ENCODE data around the gene CUBN.

CUBN gene

DNA sequence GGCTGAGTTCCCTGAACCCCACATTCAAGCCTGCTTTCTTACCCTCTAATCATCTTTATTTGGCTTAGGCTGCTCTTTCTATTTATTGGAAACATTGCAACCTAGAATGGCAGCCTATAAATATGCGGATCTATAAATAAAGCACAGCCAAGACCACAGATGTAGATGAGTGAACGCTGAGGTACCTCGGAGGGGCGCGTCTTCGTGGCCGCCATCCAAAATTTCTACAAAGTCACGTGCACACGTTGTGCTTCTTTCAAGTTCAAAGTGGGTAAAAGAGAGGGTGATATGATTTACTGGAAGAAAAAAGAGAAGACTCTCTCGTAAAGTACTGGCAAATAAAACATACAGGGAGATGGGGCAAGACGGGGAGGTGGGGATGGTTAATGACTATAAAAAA lies 179.8 kb downstream of the CUBN start:
- H3K4me3 ChIP-seq (ENCODE audit: extremely low read depth, insufficient read depth, low read length, poor library complexity, severe bottlenecking) = no peak overlapping the region
- H3K27ac ChIP-seq (ENCODE audit: low read depth, low read length, severe bottlenecking) = no peak overlapping the region
- WGBS, 2 experiments (ENCODE audit: insufficient coverage in 2 of 2) = 94 to 97% methylated on average over 11 of the region's 11 CpGs
- peaks cover 54% of the 10 kb centered on the region for H3K4me1 ChIP-seq (ENCODE audit: control insufficient read depth, insufficient read depth, low read length, poor library complexity, severe bottlenecking)
- no peaks in the 10 kb centered on the region for H3K9me3 ChIP-seq (ENCODE audit: control insufficient read depth, low read length)
- no peaks in the 10 kb centered on the region for H3K36me3 ChIP-seq (ENCODE audit: control insufficient read depth, insufficient read depth, low read length)

DNA sequence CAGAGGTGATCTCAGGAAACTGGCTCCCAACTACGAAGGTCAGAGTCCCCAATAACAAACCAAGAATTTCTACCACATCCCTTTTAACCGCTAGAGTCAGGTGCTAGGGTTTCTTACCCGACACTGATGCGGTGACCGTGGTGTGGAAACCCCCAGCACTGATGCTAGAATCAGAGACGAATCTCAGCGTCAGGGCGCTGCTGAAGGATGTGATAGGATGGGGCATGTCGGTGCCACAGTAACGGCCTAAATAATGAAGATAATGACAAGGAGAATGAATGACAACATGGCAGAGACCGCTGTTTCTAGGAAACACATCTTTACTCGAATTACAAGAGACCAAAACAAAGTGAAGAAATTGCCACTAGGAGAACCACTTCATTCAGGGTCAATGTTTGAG lies 181.2 kb downstream of the CUBN start:
- no peaks in the 10 kb centered on the region for H3K36me3 ChIP-seq (ENCODE audit: control insufficient read depth, insufficient read depth, low read length)
- H3K9me3 ChIP-seq (ENCODE audit: control insufficient read depth, low read length) = no peaks in the 10 kb centered on the region
- no peak overlapping the region for H3K4me3 ChIP-seq (ENCODE audit: extremely low read depth, insufficient read depth, low read length, poor library complexity, severe bottlenecking)
- no peak overlapping the region for H3K27ac ChIP-seq (ENCODE audit: low read depth, low read length, severe bottlenecking)
- 97 to 100% methylated on average over 10 to 12 of the region's 12 CpGs for WGBS, 2 experiments (ENCODE audit: insufficient coverage in 2 of 2)
- H3K4me1 ChIP-seq (ENCODE audit: control insufficient read depth, insufficient read depth, low read length, poor library complexity, severe bottlenecking) = peaks cover 55% of the 10 kb centered on the region

DNA sequence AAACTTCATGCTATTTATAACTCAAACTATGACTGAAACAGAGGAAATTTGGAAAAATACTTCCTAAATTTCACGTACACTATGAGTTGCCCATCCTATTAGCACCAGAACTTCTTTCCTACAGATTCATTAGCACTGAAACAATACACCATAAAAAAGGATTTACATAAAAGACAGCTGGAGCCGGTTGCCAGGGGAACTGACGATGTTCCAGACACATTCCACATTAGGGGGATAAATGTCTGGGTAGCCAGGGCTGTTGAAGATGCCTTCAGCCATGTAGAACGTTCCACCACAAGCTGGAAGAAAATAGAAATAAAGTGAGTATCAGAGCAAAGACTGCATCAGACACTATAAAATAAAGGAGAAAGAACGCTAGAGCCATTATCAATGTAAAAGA lies 182.5 kb downstream of the CUBN start:
- Histone ChIP-seq H3K9me3 (ENCODE audit: control insufficient read depth, low read length) (no peaks in the 10 kb centered on the region), H3K27ac (ENCODE audit: low read depth, low read length, severe bottlenecking) (no peak overlapping the region), H3K36me3 (ENCODE audit: control insufficient read depth, insufficient read depth, low read length) (no peaks in the 10 kb centered on the region), H3K4me1 (ENCODE audit: control insufficient read depth, insufficient read depth, low read length, poor library complexity, severe bottlenecking) (peaks cover 42% of the 10 kb centered on the region), H3K4me3 (ENCODE audit: extremely low read depth, insufficient read depth, low read length, poor library complexity, severe bottlenecking) (no peak overlapping the region)
- 86 to 90% methylated on average over 3 of the region's 5 CpGs for WGBS, 2 experiments (ENCODE audit: insufficient coverage in 2 of 2)

DNA sequence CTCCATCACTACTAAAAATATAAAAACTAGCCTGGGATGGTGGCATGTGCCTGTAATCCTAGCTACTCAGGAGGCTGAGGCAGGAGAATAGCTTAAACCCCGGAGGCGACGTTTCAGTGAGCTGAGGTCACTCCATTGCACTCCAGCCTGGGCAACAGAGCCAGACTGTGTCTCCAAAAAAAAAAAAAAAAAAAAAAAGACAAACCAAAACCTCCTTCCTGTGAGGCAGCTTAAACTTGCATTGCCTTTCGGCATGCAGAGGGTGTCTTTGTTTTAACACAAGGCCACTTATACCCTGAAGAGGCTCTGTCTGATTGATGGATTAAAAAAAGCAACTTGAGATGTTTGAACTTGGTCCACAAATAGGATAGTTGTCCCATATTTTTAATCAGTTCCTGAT lies 184.0 kb downstream of the CUBN start:
- Histone ChIP-seq H3K9me3 (ENCODE audit: control insufficient read depth, low read length) (no peaks in the 10 kb centered on the region), H3K27ac (ENCODE audit: low read depth, low read length, severe bottlenecking) (peak overlapping the region; percentile 57), H3K36me3 (ENCODE audit: control insufficient read depth, insufficient read depth, low read length) (no peaks in the 10 kb centered on the region), H3K4me1 (ENCODE audit: control insufficient read depth, insufficient read depth, low read length, poor library complexity, severe bottlenecking) (peaks cover 29% of the 10 kb centered on the region), H3K4me3 (ENCODE audit: extremely low read depth, insufficient read depth, low read length, poor library complexity, severe bottlenecking) (no peak overlapping the region)
- WGBS, 2 experiments (ENCODE audit: insufficient coverage in 2 of 2) = 65 to 93% methylated on average over 3 to 4 of the region's 4 CpGs

DNA sequence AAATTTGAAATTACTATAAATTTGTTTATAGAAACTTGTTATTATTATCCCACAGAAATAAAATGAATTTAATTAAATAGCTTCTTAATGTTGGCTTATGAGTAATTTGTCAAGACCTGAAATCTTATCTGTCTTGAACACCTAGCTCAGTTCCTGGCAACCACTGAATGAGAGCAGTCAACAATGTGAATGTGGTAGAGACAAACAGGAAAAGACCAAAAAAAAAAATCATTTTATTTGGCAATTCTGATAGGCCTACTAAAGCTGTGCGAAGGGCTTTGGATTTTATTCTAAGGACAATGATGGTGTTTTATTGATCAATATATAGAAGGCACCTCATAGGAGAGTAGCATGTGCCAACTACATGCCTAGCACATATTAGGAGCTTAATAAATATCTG lies 184.6 kb downstream of the CUBN start:
- peak overlapping the region; percentile 57 for H3K27ac ChIP-seq (ENCODE audit: low read depth, low read length, severe bottlenecking)

DNA sequence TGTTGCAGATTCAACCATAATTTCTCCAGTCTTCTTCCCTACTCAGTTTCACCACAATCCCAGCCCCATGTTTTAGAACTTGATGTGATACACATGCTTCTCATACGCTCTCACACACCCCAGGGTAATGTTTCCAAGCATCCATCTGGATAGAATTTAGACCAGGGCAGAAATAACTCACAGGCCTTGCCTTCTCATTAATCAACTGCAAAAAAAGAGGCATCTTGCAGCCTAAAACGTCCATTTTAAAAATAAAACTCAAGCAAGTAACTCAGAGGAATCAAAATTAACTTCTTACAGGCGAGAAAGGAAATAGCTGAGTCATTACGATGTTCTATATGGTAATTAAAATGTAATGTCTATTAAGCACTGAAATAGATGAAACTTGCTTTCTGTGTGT lies 185.2 kb downstream of the CUBN start:
- Histone ChIP-seq H3K27ac (ENCODE audit: low read depth, low read length, severe bottlenecking) (peak overlapping the region; percentile 16), H3K9me3 (ENCODE audit: control insufficient read depth, low read length) (no peaks in the 10 kb centered on the region), H3K36me3 (ENCODE audit: control insufficient read depth, insufficient read depth, low read length) (no peaks in the 10 kb centered on the region), H3K4me3 (ENCODE audit: extremely low read depth, insufficient read depth, low read length, poor library complexity, severe bottlenecking) (no peak overlapping the region), H3K4me1 (ENCODE audit: control insufficient read depth, insufficient read depth, low read length, poor library complexity, severe bottlenecking) (peaks cover 21% of the 10 kb centered on the region)
- 56 to 90% methylated on average over 1 to 3 of the region's 4 CpGs for WGBS, 2 experiments (ENCODE audit: insufficient coverage in 2 of 2)

More for the DNA sequence above, 184.6 kb downstream of the CUBN start:
- WGBS, 2 experiments (ENCODE audit: insufficient coverage in 2 of 2) = no CpG with 5 or more reads among the region's 1 CpG
- no peaks in the 10 kb centered on the region for H3K9me3 ChIP-seq (ENCODE audit: control insufficient read depth, low read length)
- no peaks in the 10 kb centered on the region for H3K36me3 ChIP-seq (ENCODE audit: control insufficient read depth, insufficient read depth, low read length)
- H3K4me1 ChIP-seq (ENCODE audit: control insufficient read depth, insufficient read depth, low read length, poor library complexity, severe bottlenecking) = peaks cover 25% of the 10 kb centered on the region
- H3K4me3 ChIP-seq (ENCODE audit: extremely low read depth, insufficient read depth, low read length, poor library complexity, severe bottlenecking) = no peak overlapping the region

DNA sequence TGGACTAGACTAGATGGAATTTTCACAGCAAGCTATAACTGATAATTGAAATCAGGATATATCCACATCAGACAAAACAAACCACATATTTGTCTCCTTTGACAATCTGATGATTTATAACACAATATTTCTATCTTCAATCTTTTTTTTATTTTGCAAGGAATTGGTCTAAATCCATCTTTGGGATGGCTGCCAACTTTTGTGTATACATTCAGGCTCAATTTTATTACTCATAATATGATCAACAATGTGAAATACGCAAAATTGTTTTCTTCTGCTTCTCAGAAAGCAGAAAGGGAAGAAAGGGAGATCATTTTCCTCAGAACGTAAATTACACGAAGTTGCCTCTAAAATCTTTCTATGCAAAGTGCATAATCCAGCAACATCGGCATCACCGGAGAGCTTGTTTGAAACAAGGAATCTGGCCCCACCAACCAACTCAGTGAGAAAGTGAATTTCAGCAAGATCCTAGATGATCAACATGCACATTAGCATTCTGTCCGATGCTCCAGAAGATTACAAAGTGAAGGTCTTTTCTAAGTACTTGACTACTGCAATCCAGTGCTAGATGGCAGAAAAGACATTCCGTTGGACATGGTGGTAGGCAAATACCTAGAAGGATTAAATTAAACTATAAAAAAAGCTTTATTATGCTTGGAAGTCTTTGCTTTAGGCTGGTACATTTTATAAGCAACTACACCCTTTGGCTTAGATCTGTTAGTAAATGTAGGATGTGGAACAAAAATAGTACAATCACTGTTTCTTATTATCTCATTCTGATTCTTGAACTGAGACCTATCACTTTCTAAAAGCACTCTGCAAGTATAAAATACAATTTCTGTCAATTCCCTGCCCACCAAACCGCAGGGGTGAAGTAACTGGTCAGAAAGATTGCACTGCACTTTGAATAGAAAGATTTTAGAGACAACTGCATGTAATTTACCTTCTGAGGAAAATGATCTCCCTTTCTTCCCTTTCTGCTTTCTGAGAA lies 186.0 kb downstream of the CUBN start:
- no peaks in the 10 kb centered on the region for H3K36me3 ChIP-seq (ENCODE audit: control insufficient read depth, insufficient read depth, low read length)
- no peaks in the 10 kb centered on the region for H3K9me3 ChIP-seq (ENCODE audit: control insufficient read depth, low read length)
- no peak overlapping the region for H3K4me3 ChIP-seq (ENCODE audit: extremely low read depth, insufficient read depth, low read length, poor library complexity, severe bottlenecking)
- 89 to 100% methylated on average over 3 to 6 of the region's 8 CpGs for WGBS, 2 experiments (ENCODE audit: insufficient coverage in 2 of 2)
- peak overlapping the region; percentile 16 for H3K27ac ChIP-seq (ENCODE audit: low read depth, low read length, severe bottlenecking)
- peaks cover 17% of the 10 kb centered on the region for H3K4me1 ChIP-seq (ENCODE audit: control insufficient read depth, insufficient read depth, low read length, poor library complexity, severe bottlenecking)

DNA sequence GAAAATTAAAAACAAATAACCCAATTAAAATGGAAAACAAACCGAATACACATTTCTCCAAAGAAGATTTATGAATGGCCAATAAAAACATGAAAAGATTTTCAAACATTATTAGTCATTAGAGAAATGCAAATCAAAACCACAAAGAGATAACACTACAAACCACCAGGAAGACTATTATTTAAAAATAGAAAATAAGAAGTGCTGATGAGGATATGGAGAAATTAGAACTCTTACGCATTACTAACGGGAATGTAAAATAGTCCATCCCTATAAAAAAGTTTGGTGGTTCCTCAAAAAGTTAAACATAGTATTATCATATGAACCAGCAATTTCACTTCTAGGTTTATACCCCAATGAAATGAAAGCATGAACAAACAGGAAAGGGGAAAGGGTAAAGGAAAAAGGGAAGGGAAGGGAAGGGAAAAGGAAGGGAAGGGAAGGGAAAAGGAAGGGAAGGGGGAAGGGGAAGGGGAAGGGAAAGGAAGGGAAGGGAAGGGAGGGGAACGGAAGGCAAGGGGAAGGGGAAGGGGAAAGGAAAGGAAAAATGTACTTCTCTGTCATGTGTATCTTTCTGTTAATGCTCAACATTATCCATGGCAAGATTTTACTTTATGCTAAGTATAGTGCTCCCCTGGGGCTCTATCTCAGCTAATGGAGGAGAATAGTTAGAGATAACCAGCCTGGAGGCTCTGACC lies 187.1 kb downstream of the CUBN start:
- Histone ChIP-seq H3K4me1 (ENCODE audit: control insufficient read depth, insufficient read depth, low read length, poor library complexity, severe bottlenecking) (peaks cover 17% of the 10 kb centered on the region), H3K27ac (ENCODE audit: low read depth, low read length, severe bottlenecking) (no peak overlapping the region), H3K36me3 (ENCODE audit: control insufficient read depth, insufficient read depth, low read length) (no peaks in the 10 kb centered on the region), H3K9me3 (ENCODE audit: control insufficient read depth, low read length) (no peaks in the 10 kb centered on the region), H3K4me3 (ENCODE audit: extremely low read depth, insufficient read depth, low read length, poor library complexity, severe bottlenecking) (no peak overlapping the region)
- WGBS, 2 experiments (ENCODE audit: insufficient coverage in 2 of 2) = no CpG with 5 or more reads among the region's 4 CpGs

DNA sequence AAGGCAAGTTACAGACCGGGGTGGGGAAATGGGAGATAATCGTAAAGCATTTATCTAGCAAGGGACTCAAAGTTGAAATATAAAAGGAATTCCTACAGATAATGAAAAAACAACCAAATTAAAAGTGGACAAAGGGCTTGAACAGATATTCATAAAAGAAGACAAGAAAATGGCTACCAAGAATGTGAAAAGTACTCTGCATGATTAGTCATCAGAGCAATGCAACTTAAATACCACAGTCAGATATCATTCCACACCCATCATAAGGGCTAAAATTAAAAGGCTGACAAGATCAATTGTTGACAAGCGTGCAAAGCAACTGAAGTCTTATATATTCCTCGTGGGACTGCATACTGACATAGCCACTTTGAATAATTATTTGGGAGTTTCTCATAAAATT lies 187.7 kb downstream of the CUBN start:
- Histone ChIP-seq H3K36me3 (ENCODE audit: control insufficient read depth, insufficient read depth, low read length) (no peaks in the 10 kb centered on the region), H3K27ac (ENCODE audit: low read depth, low read length, severe bottlenecking) (no peak overlapping the region), H3K9me3 (ENCODE audit: control insufficient read depth, low read length) (no peaks in the 10 kb centered on the region), H3K4me3 (ENCODE audit: extremely low read depth, insufficient read depth, low read length, poor library complexity, severe bottlenecking) (no peak overlapping the region), H3K4me1 (ENCODE audit: control insufficient read depth, insufficient read depth, low read length, poor library complexity, severe bottlenecking) (peaks cover 14% of the 10 kb centered on the region)
- 100% methylated on average over 2 of the region's 4 CpGs; no CpG with 5 or more reads in 1 of the 2 experiments for WGBS, 2 experiments (ENCODE audit: insufficient coverage in 2 of 2)

DNA sequence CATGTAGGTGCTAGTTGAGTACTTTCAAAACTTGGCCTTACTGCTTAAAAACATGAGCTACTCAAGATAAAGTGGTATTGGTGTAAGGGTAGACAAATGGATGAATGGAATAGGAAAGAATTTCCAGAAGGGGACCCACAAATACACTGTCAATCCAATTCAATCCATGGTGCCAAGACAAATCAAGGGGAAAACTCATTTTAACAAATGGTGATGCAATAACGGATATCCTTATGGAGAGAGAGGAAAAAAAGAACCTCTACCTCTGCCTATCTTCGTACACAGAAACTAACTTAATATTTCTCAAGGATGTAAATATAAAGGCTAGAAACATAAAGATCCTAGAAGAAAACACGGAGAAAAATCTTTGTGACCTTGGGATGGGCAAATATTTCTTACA lies 188.5 kb downstream of the CUBN start:
- Histone ChIP-seq H3K4me1 (ENCODE audit: control insufficient read depth, insufficient read depth, low read length, poor library complexity, severe bottlenecking) (peaks cover 11% of the 10 kb centered on the region), H3K9me3 (ENCODE audit: control insufficient read depth, low read length) (no peaks in the 10 kb centered on the region)
- WGBS, 2 experiments (ENCODE audit: insufficient coverage in 2 of 2) = no CpG with 5 or more reads among the region's 3 CpGs

More for the DNA sequence above, 188.5 kb downstream of the CUBN start:
- no peaks in the 10 kb centered on the region for H3K36me3 ChIP-seq (ENCODE audit: control insufficient read depth, insufficient read depth, low read length)
- H3K27ac ChIP-seq (ENCODE audit: low read depth, low read length, severe bottlenecking) = no peak overlapping the region
- no peak overlapping the region for H3K4me3 ChIP-seq (ENCODE audit: extremely low read depth, insufficient read depth, low read length, poor library complexity, severe bottlenecking)

Measured in mesodermal cell (in vitro differentiated cells).